ENCODE measurements around the gene RERE.
"Not testable (repeated sequence)": the region's sequence is repeated elsewhere in the genome, so short reads cannot be mapped to it uniquely, and the experiment has no call there.

Gene RERE

DNA sequence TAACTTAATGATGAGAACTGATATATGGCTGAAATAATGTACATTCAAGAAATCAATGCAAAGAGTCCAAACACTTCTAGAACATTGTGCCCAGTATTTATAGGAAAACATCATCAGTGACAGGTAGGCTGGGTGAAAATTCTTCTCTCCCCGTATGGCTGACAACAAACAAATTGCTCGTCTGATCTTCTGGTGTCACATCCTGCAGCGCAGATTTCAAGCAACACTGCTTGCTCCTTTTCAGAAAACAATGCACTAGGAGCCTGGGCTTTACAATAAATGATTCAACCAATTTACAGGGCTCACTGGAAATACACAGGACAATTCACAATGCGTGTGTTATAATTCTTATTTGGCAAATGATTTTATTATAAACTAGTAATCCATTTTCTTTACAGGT, 185.3 kb downstream of the RERE start:
- DNase-seq = no peak

DNA sequence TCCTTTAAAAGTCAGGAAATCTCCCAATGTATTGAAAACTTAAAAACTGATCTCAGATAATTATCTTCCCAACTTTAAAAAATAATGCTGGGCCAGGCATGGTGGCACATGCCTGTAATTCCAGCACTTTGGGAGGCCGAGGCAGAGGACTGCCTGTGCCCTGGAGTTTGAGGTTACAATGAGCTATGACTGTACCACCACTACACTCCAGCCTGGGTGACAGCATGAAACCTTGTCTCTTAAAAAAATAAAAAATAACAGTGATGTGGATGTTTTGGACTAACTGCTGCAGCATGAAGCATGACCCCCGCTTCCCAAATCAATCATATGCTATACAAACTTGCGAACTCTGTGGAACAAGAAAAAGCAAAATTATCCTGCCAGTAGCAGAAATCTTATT, 186.3 kb downstream of the RERE start:
- DNase-seq = no peak

DNA sequence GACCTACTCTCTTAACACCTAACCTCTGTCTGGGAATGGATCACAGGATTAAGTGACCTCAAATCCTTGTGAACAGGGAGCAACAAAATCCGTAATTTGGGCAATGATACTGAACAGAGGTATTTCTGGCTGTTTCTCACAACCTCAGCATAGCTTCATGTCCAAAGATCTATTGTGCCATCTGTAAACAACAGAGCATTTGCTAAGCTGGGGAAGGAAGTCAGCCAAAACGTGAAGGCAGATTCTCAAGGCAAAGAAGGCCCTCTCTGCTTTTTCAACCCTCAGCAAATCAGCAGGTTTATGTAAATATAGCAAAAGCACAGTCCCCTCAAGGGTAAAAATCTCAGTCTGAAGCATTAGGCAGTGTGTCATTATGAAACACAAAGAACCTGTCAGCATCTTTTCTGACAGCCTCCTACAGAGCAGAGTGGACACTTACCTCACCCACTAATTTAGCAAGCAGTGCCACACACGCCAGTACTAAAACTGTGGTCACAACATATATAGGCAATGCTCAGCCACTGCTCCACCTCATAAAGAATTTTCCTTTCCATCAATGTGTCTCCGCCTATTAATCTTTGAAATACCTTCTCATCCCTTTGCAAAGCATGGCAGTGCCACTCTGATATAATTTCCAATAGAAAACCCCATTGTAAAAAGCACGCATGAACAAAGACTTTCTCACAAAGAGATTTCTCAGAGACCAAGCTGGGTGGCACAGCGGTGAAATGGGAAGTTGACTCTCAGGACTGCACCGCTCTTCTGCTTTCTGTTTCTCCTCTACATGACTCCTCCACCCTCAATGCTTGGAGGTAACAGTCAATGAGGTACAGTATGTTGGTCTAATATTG, 188.0 kb downstream of the RERE start:
- peak; percentile 65 to 72 (median 69) for DNase-seq

GRCh38 chr1:8628606-8629005, 188.8 kb downstream of the RERE start:
- DNase-seq = no peak

DNA sequence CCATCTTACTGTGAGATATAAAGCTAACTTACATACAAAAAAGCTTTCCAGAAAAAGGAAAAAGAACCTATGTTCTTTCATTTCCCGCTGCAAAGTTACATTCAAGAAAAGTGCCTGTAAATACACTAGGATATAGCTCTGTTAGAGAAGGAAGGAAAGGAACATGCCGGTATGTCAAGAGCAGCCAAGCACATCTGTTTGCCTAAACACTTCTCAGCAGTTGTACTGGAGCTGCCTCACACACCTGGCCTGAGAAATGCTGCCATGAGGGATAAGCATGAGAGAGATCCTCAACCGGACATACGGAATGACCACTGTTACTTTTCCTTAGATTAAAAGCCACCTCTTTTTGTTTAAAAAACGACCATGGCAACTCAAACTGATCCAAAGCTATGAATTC, 189.7 kb downstream of the RERE start:
- no peak for DNase-seq

DNA sequence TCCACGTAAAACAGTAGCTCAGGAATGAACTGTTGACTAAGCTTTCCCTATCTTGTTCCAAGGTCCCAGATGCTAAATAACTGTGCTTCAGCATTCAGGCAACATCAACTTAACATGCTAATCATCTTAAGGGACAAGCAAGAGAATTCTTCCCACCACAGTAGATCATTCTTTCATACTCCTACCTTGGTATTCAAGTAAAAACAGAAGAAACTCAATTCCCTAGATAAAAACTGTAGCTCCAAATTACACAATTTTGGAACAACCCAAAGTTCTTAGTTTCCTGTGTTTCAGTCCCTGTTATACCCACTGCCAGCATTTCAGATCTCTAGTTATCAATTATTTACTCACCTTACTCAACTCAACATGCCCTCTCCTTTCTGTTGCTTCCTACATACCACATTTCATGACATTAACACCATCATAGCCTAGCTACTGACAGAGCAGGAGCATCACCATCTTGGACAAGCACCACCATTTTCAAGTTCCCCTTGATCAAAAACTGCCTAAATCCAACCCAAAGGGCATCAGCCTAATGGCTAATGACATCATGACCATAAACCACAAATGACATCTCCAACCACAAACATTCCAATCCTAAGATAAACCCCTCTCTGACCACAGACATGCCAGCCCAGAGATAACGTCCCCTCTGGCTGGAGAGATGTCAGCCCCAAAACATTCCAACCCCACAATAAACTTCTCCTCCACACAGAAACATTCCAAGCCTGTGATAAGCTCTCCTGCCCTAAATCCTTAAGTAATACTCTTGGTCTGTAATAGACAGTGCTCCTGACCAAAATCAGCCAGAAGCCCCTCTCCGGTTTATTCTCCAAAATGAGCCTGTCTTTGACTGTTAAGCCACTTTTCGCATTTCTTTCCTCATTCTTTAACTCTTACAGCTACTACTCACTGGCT, 191.2 kb downstream of the RERE start:
- DNase-seq = no peak

GRCh38 chr1:8625491-8625890, 191.9 kb downstream of the RERE start:
- DNase-seq = peak in 3 of 4 experiments; percentile 20 to 67 (median 60)

DNA sequence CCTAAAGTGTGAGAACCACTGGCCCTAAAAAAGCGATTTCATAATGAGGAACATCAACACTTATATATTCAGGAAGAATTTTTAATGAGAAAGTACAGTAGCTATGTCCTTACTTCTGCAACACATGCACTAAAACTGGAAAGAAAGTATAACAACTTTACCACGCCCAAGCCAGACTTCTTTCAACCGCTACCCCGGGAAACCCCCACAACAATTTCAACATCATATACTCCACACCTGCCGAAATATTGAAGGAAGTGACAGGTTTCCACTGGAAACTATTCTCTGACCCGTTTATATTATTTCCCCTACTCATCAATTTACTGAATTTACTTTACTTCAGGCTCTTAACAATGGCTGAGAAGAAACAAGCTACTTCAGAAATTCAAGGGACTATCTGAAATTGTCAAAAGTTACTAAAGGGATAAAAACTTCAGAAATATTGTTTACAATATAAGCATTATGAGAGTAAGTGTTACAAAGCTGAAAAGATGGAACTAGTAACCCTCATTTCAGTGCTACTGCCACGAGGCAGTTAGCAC, 193.7 kb downstream of the RERE start:
- DNase-seq = not testable (repeated sequence)

GRCh38 chr1:8621785-8622348, 195.6 kb downstream of the RERE start:
- DNase-seq = peak in 1 of 4 experiments; percentile 3

DNA sequence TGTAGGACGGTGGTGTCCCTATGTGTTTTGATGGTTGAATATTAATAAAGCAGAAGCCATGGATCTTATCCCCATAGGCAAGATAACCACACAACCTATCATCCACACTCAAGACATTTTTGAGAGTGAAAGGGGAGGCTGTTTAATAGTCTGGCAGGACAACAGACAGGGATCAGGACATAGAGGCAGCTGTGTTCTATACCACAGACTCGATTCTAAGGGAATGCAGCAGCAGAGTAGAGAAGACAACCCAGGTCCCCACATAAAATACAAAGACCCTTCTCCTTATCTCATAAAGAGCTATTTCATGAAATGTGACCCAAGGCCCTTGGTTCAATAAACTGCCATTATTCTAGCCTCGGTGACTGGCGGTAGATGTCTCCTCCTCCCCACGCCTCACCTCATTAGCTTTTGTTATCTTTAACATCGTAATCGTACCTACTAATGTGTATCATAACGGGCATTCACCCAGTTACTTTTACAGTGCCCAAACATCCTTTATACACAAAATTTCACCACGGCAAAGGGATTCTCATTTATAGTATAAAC, 196.3 kb downstream of the RERE start:
- DNase-seq = not testable (repeated sequence)

DNA sequence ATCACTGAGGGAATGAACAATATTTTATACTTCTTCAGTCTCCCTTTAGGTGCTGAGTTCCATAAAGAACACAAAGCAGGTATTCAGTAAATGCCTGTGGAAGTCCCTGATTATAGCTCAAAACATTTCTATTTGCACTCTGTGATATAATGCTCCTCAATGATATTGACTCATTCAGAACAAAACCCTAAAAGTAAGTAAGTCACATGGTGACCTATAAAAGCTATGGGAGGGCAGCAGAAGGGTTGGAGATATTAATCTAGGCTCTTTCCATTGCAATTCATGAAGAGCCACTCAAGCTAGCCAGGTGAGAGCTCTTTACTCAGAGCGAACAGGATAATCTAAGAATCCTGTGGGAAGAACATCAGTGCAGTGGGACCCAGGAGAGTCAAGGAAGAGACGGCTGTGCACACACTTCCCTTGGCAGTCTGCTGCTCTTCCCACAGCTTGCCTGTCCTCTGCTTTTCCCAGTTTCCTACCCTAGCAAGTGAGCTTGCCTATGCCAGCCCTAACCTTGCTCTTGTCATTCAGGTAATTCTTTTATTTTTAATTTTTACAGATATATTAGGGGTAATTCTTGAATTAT, 197.4 kb downstream of the RERE start:
- DNase-seq = not testable (repeated sequence)

GRCh38 chr1:8619419-8619818, 198.0 kb downstream of the RERE start:
- not testable (repeated sequence) for DNase-seq

GRCh38 chr1:8616791-8617190, 200.6 kb downstream of the RERE start:
- DNase-seq = peak in 1 of 4 experiments; percentile 3

- DNase-seq = not testable (repeated sequence)
Measured at GRCh38 chr1:8611634-8612515, 205.6 kb downstream of the RERE start.

DNA sequence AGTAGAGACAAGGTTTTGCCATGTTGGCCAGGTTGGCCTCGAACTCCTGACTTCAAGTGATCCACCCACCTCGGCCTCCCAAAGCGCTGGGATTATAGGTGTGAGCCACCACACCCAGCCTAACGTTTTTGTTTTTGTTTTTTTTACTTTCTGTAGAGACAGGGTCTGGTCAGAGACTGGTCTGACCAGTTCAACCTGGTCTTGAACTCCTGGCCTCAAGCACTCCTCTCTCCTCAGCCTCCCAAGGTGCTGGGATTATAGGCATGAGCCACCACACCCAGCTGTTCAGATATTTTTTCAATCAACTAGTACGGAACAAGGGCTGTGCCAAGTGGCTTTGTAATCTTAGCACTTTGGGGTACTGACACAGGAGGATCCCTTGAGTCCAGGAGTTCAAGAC, 209.5 kb downstream of the RERE start:
- DNase-seq = no peak

DNA sequence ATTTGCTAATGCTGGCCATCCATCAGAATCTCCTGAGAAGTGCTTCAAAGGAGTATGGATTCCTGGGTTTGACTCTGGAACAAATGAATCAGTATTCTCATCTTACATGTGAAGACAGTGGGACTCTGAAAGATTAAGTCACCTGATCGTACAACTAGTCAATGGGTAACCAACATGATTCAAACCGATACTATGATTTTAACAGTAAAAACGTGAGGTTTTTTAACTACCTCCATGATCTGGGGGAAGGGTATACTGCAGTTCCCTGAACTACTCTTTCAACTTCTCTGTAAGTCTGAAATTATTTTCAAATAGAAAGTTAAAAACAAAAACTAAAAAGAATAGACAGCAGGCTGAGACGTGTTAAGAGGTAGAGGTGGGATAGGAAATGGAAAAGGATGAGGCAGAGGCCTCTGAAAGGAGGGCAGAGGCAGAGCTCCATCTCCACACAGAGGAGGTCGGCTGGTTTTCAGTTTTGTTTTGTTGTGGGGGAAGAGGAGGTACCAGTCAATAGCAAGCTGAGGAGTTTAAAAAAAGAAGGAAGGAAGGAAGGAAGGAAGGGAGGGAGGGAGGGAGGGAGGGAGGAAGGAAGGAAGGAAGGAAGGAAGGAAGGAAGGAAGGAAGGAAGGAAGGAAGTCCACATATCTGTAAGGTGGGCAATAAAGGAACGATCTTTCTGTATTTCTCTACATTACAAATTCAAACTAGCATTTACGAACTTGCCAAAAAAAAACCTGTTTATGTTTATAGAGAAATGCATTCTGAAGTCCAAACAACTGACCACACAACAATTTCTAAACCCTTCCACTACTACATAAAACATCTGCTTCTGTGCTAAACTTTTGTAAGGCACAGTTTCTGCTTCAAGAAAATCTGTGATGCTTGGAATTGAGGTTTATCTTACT, 213.1 kb downstream of the RERE start:
- no peak for DNase-seq

DNA sequence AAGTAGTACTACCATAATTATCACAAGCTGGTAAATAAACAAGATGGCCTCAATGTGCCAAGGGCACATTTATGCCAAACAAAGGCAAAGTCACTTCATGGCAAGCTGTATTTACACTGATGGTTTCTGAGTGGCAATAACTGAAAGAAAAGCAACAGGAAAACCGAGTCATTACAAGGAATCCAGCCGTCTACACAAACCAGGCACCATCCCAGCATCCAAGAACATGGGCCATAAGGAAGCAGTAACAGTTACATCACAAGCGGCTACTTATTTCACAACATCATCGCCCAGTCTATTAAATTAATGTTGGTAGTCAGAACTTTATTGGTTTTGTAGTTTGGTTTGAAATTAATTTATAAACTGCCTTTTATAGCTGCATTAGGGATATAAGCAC, 214.2 kb downstream of the RERE start:
- DNase-seq = peak in 2 of 4 experiments; percentile 11 to 16

GRCh38 chr1:8602471-8603219, 214.8 kb downstream of the RERE start:
- no peak for DNase-seq

DNA sequence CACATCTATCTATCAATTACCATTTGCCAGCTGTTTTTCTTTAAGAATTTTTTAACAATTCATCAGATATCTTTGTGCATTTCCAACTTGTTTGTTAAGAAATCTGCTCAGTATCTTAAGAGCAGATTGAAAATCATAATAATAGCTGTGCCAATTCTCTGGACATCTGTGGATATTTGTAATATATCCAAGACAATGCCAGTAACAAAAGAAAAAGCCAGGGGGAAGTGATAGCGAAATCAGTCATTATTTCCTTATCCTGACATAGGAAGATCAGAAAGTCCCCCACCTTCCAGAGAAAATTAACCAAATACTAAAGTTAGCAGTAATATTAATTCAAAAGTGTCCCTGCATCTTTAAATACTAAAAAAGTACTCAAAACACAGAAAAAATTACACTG, 217.1 kb downstream of the RERE start:
- peak in 2 of 4 experiments; percentile 5 to 8 for DNase-seq
